Right lung (tissue), 5 donors: ENCODE data around the gene IFNGR1. TPM values are rescaled to one million over a fixed set of nuclear protein-coding genes. Genes with fewer than 3 reads are reported as not detected.
A peak's percentile ranks its signal among the peaks of the same experiment; 100 is the strongest.
"Not testable (repeated sequence)": the region's sequence is repeated elsewhere in the genome, so short reads cannot be mapped to it uniquely, and the experiment has no call there.

ENCODE experiments used
- DNase-seq, 2 donors: peaks; one replicate each; pipeline ENCODE4 v3.0.0-alpha.2; 2013
- polyA plus RNA-seq, 5 donors: library from polyadenylated mRNA; unstranded; fragments of 120-200 nt; gene quantifications; one replicate each; pipeline versions ENCODE4 v1.2.1 to v1.2.3, GENCODE V29; 2013; ENCODE audit warnings: inconsistent platforms in 1 of 5, low replicate concordance in 1 of 5; ENCODE audit not compliant: insufficient read length in 5 of 5, insufficient read depth in 1 of 5

The IFNGR1 gene
- polyA plus RNA-seq, 5 donors: 61.5 to 93.2 (median 79.6) TPM

DNA sequence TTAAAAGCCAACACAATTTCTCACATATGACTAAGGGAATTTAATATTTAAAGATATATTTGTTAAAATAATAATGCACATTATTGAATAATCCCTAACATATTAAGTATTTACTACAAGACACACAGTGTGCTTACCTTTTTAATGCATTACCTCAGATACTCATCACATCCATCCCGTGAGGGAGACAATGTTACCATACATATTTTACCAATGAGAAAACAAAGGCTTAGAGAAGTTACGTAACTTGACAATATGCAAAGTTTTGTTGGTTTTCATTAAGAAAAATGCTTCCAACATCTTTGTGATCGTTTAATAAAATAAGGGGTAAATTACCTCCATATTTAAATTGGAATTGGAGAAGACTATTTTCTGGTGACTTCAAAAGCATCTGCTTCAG lies 4.3 kb downstream of the IFNGR1 start:
- DNase-seq: no peak

DNA sequence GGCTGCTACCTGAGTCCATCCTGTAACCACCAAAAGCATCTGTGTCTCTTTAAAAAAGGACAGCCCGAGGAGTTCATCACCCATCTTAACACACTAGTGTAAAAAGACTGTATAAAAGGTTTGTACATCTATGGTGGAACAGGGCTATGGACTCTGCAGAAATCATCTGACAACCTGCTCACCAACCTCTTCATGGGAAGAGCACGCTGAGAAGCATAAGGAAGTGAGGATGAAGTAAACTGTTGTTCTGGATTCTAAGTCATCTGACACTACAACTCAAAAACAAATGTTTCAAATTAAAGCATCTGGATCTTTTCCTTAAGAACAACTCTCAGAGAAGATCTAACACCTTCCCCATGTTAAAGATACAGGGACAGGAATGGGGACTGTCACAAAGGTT lies 5.4 kb downstream of the IFNGR1 start:
- DNase-seq: no peak

DNA sequence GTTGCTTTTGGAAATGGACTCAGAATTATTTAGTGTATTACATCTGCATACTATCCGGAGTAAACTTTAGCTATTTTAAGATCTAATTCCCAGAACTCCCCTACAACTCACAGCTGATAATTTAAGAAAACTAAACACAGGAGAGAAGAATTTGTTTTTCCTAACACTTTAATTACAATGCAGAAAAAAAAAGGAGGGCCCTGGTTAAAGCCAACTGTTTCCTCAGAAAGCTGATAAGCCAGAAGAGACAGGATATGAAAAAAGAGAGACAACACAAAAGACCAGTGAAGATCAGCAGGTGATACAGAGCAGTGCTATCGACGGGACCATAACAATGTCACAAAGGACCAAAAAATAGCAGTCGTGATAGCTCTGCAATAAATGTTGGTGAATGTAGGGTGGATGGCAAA lies 5.8 kb downstream of the IFNGR1 start:
- DNase-seq: no peak

DNA sequence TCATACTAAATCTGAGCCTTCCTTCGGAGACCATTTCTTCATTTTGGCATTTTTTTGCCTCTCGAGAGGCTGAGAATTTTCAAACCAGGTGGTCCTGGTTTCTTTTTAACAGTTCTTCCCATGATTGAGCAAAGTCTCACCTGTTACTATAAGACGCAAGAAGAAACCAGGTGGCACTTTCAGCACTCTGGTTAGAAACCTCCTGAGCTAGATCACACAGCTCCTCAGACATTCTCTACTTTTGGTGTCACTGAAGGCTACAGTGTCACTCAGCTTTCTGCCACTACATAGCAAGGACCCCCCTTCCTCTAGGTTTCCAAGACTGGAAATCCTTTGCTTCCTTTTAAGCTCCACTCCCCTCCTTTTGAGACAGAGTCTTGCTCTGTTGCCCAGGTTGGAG lies 7.3 kb downstream of the IFNGR1 start:
- DNase-seq: no peak

DNA sequence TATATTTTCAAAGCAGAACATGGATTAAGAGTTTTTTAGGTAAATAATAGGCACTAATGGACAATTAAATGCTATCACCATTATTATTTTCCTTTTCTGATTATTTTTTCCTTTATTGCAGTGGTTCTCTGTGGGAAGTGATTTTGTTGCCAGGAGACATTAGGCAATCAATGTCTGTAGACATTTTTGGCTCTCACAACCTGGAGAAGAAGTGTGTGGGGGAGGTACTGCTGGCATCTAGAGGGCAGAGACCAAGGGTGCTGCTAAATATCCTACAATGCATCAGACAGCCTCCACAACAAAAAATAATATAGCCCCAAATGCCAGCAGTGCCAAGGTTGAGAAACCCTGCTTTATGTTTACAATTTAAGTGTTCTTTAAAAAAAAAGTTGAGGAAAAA lies 8.3 kb downstream of the IFNGR1 start:
- no peak for DNase-seq

DNA sequence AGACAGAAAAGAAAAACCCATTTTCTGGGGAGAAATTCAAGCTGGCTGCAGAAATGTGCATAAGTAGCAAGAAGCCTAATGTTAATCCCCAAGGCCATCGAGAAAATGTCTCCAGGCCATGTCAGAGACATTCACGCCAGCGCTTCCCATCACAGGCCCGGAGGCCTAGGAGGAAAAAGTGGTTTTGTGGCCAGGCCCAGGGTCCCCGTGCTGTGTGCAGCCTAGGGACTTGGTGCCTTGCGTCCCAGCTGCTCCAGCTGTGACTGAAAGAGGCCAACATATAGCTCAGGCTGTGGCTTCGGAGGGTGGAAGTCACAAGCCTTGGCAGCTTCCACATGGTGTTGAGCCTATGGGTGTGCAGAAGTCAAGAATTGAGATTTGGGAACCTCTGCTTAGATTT lies 10.9 kb downstream of the IFNGR1 start:
- DNase-seq: no peak

DNA sequence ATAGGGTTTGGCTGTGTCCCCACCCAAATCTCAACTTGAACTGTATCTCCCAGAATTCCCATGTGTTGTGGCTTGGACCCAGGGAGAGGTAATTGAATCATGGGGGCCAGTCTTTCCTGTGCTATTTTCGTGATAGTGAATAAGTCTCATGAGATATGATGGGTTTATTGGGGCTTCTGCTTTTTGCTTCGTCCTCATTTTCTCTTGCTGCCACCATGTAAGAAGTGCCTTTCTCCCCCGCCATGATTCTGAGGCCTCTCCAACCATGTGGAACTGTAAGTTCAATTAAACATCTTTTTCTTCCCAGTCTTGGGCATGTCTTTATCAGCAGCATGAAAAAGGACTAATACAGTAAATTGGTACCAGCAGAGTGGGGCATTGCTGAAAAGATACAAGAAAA lies 11.7 kb downstream of the IFNGR1 start:
- not testable (repeated sequence) for DNase-seq

DNA sequence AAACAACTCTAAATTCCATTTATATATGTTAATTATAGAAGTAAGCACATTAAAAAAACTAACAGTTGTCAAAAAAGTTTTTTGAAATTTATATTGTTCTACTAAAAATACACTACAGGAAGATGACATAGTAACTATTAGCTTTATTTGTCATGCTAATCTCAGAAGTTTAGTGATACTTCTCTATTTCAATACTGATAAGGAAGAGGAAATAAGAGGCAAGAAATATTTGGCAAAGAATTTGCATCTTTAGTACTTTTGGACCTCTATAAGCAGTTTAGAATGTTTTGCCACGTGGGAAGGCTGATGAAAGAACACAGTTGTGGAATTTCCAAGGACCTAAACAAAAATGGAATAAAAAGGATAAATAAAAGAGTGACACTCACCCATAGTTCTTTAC lies 12.6 kb downstream of the IFNGR1 start:
- no peak for DNase-seq

DNA sequence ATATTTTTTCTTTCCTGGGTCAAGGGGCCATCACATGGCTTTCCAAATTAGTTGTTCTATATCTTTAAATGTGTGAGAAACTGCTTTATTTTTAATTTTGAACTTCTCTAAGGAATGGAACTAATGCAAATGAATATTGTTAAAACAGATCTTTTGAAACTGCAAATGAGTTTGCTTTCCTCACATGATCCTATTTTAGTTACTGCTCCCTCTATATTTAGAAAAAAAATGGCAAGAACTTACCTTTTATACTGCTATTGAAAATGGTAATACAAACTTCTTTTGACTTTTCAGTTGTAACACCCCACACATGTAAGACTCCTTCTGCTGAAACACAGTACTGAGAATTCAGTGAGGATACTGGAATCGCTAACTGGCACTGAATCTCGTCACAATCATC lies 15.9 kb downstream of the IFNGR1 start:
- no peak for DNase-seq

DNA sequence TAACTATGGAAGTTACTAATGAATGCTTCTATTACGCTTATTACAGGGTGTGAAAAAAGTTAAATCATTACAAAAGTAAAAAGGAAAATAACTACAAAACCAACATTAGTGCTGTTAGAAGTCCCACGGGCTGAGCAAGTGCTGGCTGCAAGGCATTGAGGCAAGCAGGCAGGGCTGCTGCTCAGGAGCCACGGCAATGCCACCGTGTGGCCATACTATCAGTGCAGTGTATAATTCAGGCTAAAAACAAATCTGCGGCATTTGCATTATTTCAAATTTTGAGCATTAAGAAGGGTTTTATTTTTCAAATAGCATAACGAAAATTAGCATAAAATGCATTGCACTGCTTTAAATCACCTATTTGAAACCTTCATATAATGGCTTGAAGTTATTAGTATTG lies 17.1 kb downstream of the IFNGR1 start:
- no peak for DNase-seq

DNA sequence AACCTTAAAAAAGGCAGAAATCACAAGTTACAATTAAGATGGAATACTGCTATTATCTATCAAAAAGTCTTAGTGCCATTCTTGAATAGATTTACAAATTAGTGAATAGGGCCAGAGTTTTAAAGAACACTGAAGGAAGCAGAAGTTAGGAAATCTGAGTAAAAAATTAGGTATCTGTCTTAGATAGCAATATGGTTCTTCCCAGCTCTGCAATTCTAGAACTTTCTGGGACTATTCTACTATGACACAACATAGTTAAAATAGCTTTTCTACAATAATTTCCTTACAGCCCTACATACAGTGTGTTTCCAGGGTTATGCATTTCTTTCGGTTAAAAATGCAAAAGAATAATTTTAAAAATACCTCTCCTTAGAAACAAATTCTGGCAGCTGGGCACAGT lies 18.2 kb downstream of the IFNGR1 start:
- DNase-seq: no peak

DNA sequence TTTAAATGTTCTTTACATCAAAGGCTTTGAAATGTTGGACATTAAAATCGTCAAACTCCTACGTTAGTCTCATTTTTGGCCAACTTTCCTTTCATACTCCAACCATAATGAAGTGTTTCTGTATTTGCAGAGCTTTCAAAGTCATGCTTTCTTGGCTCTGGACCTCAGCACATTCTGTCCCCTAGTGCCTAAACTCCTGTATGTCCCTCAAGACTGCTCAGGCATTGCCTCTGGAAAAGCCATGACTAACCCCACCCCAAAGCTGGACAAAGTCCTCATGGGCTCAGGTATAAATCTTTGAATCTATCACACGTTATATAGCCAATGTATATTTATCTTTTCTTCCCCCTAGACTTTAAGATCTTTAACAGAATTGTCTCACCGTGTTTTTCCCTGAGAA lies 18.9 kb downstream of the IFNGR1 start:
- no peak for DNase-seq

DNA sequence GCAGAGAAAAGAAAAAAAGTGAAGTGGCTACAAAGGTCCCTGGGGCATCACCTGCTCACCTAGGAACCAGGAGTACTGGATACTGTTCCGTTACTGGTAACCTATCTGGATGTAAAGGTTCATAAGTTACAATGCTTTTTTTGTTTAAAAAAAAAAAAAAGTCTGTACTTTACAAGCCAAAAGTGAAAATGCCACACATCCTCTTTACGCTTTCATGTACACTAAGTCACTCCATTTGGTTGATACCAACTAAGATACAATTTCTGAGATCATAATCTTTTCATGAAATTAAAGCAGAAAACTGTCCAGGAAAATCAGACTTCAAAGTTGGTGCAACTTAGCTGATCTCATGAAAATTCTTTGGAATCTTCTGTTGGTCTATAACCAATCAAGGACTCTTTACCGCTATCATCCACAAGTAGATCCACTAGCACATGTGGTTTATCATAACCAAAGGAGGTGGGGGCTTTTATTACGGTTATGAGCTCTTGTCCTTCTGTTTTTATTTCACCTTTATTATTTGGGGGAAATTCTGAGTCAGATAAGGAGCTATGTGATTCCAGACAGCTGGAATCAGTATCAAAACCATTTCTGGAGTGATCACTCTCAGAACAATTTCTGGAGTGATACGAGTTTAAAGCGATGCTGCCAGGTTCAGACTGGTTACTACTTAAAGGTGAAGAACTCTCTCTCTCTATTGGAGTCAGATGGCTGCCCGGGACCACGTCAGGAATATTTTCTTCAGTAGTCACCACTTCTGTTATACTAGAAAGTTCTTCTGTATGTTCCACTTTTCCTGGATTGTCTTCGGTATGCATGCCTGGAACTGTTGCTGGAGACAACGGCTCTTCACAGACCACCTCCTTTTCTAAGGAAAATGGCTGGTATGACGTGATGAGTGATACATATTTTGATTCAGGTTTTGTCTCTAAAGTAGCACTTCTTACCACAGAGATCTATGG lies 21.2 kb downstream of the IFNGR1 start:
- DNase-seq: no peak

DNA sequence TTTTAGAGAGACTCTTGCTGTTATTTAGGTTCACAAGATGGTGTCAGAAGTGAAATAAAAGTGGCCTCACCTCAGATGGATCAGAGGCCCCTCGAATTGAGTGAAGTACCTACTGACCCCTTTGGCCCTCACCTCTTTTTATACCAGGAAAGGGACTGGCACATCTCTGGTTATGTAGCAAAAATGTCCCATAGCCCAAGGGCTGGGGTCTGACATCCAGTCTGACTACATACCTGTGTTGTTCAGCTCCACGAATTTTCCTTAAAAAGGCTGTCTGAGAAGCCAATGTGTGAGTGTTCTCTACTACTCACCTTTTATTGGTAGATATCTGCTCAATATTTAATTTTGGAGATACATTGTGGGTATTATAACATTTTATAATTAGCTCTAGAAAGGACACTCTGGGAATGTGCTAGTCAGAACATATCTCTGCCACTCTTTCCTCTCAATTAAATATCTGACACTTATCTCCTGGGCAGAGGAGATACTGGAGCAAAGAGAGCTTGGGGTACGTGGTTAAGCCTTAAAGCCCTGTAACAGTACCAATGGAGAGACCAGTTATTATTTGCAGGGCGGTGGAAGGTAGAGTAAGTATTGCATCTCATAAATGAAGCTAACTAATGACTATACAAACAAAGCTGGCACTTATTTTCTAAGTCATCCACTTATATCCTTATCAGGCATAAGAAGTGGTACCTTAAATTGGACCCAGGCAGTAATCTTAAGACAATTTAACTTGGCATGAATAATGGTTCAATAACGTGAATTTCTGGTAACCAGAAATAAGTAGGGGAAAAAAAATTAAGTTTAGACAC lies 25.7 kb downstream of the IFNGR1 start:
- no peak for DNase-seq

DNA sequence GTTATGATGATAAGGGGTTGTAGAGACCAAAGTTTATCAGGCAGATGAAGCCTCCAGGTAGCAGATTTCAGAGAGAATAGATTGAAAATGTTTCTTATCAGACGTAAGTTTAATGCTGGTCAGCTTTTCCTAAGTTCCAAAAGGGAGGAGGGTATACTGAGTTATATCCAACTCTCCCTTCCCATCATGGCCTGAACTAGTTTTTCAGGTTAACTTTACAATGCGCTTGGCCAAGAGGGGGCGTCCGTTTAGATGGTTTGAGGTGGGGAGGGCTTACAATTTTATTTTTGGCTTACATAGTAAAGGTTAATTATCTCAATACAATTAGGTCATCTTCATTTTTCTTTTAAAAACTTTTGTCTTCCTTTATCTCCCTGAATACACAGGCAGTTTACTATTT lies 26.4 kb downstream of the IFNGR1 start:
- DNase-seq: no peak

DNA sequence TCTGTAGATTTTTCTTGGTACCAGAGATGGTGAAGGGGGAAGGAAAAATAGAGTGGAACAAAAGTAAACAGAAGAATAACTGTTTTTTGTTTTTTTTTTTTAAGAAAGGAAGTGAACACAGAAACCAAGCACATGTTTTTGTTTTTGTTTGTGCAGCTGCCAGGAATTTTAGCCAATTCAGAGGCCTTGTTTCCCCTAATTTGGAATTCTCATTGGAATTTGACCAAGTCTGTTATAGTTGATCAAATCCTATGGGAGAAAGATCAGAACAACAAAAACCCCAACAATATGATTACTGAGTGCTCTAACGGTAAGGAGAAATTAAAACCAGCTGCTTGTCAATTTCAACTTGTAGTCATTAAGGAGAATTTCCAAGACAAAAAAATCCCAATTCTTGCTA lies 27.5 kb downstream of the IFNGR1 start:
- DNase-seq: peak; percentile 73 to 76

DNA sequence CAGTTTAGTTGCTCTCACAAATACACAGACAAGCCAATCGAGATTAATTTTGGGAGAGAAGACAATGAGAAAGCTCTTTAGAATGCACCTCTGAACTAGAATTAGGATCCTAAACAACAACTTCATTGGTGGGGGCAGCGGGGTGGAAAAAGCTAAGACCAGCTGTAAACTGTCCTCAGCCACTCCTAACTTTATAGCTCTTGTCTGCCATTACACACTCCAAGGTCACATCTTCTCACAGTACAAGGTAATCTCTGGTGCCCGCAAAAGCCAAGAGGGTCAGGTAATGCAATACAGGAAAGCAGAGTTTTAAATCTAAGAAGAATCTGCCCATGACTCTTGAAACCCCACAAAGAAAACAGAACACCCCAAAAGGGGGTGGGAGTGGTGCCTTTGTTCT lies 27.9 kb downstream of the IFNGR1 start:
- peak; percentile 33 to 38 for DNase-seq

DNA sequence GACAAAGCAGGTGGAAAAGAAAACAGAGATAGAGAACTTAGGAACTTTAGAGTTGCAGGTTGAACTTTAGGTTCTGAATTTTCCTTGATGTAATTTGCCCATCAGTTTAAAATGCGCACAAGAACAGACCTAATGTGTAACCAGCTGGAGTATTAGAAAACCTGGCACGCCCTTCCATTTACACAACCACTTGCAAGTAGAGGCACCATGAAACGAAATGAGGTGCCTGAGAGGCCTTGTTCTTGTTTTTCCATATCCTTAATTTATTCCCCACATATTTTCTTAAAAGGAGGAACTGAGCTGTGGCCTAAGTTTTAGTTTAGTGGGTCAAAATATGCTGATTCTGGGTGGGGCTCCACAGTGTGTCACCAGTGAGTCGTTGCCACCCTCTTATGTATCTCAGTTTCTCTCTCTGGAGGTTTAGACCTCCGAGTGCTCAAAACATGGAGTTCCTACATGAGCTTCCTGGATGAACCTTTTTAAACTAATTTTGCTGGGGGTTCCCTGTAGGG lies 28.5 kb downstream of the IFNGR1 start:
- peak in 1 of 2 donors; percentile 37 for DNase-seq

DNA sequence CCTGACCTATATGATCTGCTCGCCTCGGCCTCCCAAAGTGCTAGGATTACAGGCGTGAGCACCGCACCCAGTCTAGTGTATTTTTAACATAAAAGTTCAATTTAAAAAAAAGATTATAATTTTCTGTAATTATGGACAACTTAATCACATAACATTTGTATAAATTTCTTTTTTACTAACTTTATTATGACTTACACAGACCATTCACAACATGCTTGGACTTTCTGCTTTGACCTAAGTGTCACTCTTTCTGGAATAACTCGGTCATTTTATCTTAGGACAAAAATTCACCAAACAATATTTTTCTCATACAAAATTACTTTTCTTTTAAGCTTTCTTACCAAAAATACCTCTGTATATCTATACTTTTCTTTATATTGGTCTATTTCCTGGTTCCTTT lies 30.3 kb downstream of the IFNGR1 start:
- no peak for DNase-seq

DNA sequence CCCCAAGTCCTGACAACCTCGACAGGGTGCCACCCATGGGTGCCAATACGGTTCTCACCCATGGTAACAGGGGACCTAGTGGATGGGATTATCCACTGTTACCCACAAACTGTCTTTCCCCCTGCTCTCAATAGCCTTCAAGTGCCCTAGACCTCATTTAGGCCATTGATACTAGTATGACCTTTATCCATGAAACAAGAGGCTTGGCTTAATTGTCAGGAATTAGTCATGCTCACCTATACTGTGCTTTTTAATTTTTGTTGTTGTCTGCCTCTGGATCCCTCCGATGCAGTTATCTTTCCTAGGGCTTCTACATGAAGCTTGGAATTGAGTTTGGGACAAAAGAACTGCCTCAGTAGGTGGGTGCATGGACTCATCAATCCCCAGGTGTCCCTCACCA lies 33.9 kb downstream of the IFNGR1 start:
- no peak for DNase-seq

DNA sequence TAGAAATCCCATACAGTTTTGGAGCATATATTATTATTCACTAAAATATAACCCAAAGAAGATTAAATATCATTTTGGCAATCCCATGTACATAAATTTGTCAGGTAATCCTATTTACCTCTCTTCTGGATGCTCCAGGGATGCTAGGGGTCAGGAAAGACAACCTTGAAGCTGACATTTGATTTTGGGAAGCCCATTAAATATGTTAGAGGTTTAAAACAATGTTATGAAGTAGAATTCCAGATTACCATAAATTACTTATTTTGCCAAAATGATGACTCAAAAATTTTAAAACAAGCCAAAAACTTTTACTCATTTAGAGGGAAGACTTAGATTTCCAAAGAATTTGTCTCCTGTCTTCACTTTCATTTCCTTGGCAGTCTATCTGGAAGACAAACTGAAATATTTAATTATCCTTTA lies 36.5 kb downstream of the IFNGR1 start:
- no peak for DNase-seq

DNA sequence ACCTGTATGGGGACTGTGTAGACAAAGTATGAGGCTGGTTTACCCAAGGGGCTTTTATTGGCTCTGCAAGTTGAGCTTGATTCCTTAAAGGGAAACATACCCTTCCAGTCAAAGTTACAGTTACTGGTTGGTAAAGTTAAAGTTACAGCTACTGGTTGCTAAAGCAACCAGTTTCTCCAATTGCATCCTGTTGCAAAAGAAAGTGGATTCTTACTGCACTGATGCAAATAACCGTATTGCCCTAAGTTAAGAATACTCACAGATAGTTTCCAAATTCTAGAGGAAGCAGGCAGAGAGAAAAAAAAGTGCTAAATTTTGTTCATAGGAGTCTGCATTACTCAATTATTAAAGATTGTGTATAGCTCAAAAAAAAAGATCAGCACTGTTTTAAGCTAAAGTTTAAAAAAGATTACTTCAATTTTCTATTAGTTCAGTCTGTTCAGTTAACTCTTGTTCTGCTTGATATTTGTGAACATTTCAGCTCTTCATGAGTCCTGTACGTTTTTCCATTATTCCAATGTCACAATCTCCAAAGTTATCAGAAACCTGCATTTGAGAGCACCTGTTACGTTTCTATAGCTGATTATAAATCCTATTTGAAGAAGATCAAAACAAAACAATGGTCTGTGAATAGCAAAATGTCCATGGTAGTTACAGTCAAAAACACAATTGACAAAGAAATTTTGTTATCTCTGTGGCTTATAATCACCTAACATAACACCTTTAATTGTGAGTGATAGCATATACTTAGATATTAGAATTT lies 37.1 kb downstream of the IFNGR1 start:
- no peak for DNase-seq
